GM23338 (cell line): ENCODE results near the gene ALKBH8. TPM values are rescaled to one million over a fixed set of nuclear protein-coding genes. Genes with fewer than 3 reads are reported as not detected.

Experiments used
- CREB1 ChIP-seq: fragments of 250-450 bp; sonication (Bioruptor Pico); IDR thresholded peaks from 2 replicates; pipeline ENCODE4 v1.5.0; 2020; ENCODE audit warnings: low read depth, mild to moderate bottlenecking, moderate library complexity
- EZH2 ChIP-seq: fragments of 200-600 bp; sonication (generic); IDR thresholded peaks from one replicate; pipeline ENCODE4 v1.8.0; 2017; ENCODE audit warnings: antibody characterized with exemption, mild to moderate bottlenecking, low read depth; ENCODE audit not compliant: unreplicated experiment
- JUNB ChIP-seq: IDR thresholded peaks from one replicate; pipeline ENCODE4 v1.6.1; 2016; ENCODE audit warnings: antibody characterized with exemption; ENCODE audit not compliant: unreplicated experiment
- POLR2AphosphoS5 ChIP-seq: IDR thresholded peaks from 2 replicates; pipeline ENCODE4 v1.6.1; 2016; ENCODE audit warnings: antibody characterized with exemption, low read depth
- STAT1 ChIP-seq: IDR thresholded peaks from one replicate; pipeline ENCODE4 v1.6.1; 2016; ENCODE audit warnings: antibody characterized with exemption; ENCODE audit not compliant: unreplicated experiment
- ZNF331 ChIP-seq: fragments of 250-450 bp; sonication (Bioruptor Pico); IDR thresholded peaks from 2 replicates; pipeline ENCODE4 v1.5.0; 2020; ENCODE audit warnings: low read depth, mild to moderate bottlenecking, moderate library complexity
- ZNF462 ChIP-seq: fragments of 250-450 bp; sonication (Bioruptor Pico); IDR thresholded peaks from 2 replicates; pipeline ENCODE4 v1.5.0; 2020; ENCODE audit warnings: mild to moderate bottlenecking, moderate library complexity
- polyA plus RNA-seq: library from polyadenylated mRNA; unstranded; fragments of >200 nt; fragmentation: Nextera tagmentation; extraction: Ambion mirVana; gene quantifications from 2 replicates; pipeline ENCODE4 v1.2.1, GENCODE V29; 2016
- total RNA-seq: library from RNA; depleted of rRNA; stranded (reverse); fragments of >200 nt; shearing (Covaris generic); gene quantifications from 2 replicates; pipeline ENCODE4 v1.2.3, GENCODE V29; 2014
- TF ChIP-seq, protein P1 (sequence below): IDR thresholded peaks from one replicate; pipeline ENCODE4 v1.6.1; 2018; ENCODE audit warnings: antibody characterized with exemption; ENCODE audit not compliant: unreplicated experiment

ALKBH8 gene
- total and polyA plus RNA-seq, 2 experiments from 2014 or later: 8.9 to 14.2 TPM

DNA sequence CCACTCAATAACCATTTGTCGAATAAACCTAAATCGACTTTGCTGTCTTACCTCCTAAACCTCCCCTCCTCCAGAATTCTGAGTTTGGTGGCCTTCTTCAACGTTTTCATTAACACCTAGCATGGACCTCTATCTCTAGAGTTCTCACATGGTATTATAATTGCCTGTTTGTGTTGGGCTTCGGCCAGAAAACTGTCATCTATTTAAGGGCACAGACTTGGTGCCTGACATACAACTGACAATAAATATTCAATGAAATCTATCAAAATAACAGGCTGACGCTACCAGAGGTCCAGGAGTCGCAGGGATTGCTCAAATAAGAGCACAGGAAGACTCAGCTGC lies 687 bp downstream of the ALKBH8 start (continued):
- TF ChIP-seq ZNF462 (CRISPR knock-in tag) (no peak), EZH2 (no peak), JUNB (no peak), ZNF331 (CRISPR knock-in tag) (no peak), STAT1 (no peak), POLR2AphosphoS5 (no peak), CREB1 (CRISPR knock-in tag) (no peak)
- TF ChIP-seq, protein P1, sequence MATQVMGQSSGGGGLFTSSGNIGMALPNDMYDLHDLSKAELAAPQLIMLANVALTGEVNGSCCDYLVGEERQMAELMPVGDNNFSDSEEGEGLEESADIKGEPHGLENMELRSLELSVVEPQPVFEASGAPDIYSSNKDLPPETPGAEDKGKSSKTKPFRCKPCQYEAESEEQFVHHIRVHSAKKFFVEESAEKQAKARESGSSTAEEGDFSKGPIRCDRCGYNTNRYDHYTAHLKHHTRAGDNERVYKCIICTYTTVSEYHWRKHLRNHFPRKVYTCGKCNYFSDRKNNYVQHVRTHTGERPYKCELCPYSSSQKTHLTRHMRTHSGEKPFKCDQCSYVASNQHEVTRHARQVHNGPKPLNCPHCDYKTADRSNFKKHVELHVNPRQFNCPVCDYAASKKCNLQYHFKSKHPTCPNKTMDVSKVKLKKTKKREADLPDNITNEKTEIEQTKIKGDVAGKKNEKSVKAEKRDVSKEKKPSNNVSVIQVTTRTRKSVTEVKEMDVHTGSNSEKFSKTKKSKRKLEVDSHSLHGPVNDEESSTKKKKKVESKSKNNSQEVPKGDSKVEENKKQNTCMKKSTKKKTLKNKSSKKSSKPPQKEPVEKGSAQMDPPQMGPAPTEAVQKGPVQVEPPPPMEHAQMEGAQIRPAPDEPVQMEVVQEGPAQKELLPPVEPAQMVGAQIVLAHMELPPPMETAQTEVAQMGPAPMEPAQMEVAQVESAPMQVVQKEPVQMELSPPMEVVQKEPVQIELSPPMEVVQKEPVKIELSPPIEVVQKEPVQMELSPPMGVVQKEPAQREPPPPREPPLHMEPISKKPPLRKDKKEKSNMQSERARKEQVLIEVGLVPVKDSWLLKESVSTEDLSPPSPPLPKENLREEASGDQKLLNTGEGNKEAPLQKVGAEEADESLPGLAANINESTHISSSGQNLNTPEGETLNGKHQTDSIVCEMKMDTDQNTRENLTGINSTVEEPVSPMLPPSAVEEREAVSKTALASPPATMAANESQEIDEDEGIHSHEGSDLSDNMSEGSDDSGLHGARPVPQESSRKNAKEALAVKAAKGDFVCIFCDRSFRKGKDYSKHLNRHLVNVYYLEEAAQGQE: no peak
